ENCODE results near the gene SH3GL1.
"Not testable (repeated sequence)": the region's sequence is repeated elsewhere in the genome, so short reads cannot be mapped to it uniquely, and the experiment has no call there.

SH3GL1 gene

GRCh38 chr19:4362831-4363545, 37.4 kb downstream of the SH3GL1 start:
- DNase-seq, result no peak

GRCh38 chr19:4362101-4362828, 38.1 kb downstream of the SH3GL1 start:
- DNase-seq, result no peak

GRCh38 chr19:4361152-4362046, 38.9 kb downstream of the SH3GL1 start:
- DNase-seq, result no peak

- DNase-seq, result no peak
Measured at GRCh38 chr19:4360641-4361151, 39.7 kb downstream of the SH3GL1 start.

- no peak for DNase-seq
Measured at GRCh38 chr19:4360081-4360569, 40.2 kb downstream of the SH3GL1 start.

- DNase-seq, result no peak
Measured at GRCh38 chr19:4359627-4360000, 40.7 kb downstream of the SH3GL1 start.

GRCh38 chr19:4358709-4359626, 41.4 kb downstream of the SH3GL1 start:
- no peak for DNase-seq

- DNase-seq, result no peak
Measured at GRCh38 chr19:4357921-4358326, 42.4 kb downstream of the SH3GL1 start.

- DNase-seq, result no peak
Measured at GRCh38 chr19:4357095-4357797, 43.1 kb downstream of the SH3GL1 start.

- no peak for DNase-seq
Measured at GRCh38 chr19:4354897-4355296, 45.5 kb downstream of the SH3GL1 start.

GRCh38 chr19:4354282-4354681, 46.1 kb downstream of the SH3GL1 start:
- no peak for DNase-seq

GRCh38 chr19:4352701-4353121, 47.6 kb downstream of the SH3GL1 start:
- DNase-seq, result peak; percentile 61

GRCh38 chr19:4350726-4351125, 49.6 kb downstream of the SH3GL1 start:
- DNase-seq, result no peak

GRCh38 chr19:4350111-4350510, 50.2 kb downstream of the SH3GL1 start:
- no peak for DNase-seq

GRCh38 chr19:4349225-4349624, 51.1 kb downstream of the SH3GL1 start:
- not testable (repeated sequence) for DNase-seq

- no peak for DNase-seq
Measured at GRCh38 chr19:4347521-4347920, 52.8 kb downstream of the SH3GL1 start.

- no peak for DNase-seq
Measured at GRCh38 chr19:4346020-4346383, 54.3 kb downstream of the SH3GL1 start.

- DNase-seq, result no peak
Measured at GRCh38 chr19:4345342-4346019, 54.9 kb downstream of the SH3GL1 start.

GRCh38 chr19:4343370-4344307, 56.7 kb downstream of the SH3GL1 start, which contains the start of gene MPND:
MPND (plus strand) TSS chr19:4343562; CDS start chr19:4343594, 32 bp downstream.
- peak; percentile 84 for DNase-seq

All from fibroblast of skin of back (primary cell).